GM19438 (cell line): ENCODE results near the gene SRPK2.
"Not testable (repeated sequence)": the region's sequence is repeated elsewhere in the genome, so short reads cannot be mapped to it uniquely, and the experiment has no call there.

Experiments used
- ATAC-seq: cut with Tn5 transposase; IDR thresholded peaks from one replicate; pipeline ENCODE4 v1.9.1; 2021; ENCODE audit warnings: low read depth; ENCODE audit not compliant: unreplicated experiment

The SRPK2 gene

DNA sequence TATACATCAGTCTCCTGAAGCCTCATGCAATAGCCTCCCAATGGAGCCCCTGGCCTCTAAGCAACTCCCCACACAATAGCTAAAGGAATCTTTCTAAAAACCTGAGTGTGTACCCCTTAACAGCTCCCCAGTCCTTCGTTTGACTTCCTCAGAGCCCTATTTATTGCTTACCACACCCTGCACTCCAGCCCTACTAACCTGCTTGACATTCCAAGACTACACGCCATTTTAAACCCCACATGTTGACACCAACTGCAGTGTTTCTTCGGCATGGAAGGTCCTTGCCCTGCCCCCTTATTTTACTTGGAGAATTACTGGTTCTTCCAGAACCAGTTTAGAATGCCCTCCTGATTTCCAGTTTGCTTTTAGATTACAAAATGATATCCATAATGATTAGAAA lies 10.8 kb downstream of the SRPK2 start:
- no peak for ATAC-seq

- ATAC-seq: no peak
Observed at GRCh38 chr7:105376908-105377533, 11.7 kb downstream of the SRPK2 start.

- no peak for ATAC-seq
Observed at GRCh38 chr7:105369944-105370343, 18.8 kb downstream of the SRPK2 start.

DNA sequence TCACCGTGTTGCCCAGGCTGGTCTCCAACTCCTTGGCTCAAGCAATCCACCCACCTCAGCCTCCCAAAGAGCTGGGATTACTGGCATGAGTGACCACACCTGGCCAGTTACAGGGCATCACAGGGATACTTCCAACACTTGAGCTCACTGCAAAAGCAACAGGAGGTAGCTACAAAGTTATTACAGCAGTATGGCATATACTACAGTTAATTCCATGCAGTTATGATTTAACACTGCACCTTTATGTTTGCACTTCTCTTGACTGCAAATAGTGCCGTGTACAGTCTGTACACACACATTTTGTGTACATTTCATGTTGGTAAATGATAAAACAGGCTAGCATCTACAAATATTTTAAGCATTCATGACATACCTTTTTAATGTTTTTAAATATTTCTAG lies 21.3 kb downstream of the SRPK2 start:
- no peak for ATAC-seq

DNA sequence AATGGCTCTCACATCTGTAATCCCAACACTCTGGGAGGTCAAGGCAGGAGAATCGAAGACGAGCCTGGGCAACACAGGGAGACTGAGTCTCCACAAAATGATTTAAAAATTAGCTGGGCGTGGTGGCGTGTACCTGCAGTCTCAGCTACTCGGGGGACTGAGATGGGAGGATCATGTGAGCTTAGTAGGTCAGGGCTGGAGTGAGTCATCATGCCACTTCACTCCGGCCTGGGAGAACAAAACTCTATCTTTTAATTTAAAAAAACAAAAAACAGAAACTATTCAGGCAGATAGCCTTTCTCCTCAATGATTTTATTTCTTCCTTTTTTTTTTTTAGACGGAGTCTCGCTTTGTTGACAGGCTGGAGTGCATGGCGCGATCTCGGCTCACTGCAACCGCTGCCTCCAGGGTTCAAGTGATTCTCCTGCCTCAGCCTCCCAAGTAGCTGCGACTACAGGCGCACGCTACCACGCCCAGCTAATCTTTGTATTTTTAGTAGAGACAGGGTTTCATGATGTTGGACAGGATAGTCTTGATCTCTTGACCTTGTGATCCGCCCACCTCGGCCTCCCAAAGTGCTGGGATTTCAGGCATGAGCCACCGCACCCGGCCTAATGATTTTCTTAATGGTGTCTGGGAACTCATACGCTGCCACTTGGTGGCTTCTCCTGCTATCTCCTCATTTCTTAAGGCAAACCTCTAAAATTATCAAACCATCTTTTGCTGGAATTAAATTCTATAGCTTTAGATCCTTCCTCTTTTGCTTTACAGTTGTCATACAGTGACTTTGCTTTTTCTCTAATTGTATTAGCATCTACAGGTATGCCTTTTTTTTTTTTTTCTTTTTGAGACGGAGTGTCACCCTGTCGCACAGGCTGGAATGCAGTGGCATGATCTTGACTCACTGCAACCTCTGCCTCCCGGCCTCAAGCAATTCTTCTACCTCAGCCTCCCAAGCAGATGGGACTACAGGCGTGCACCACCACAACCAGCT lies 22.9 kb downstream of the SRPK2 start:
- no peak for ATAC-seq

DNA sequence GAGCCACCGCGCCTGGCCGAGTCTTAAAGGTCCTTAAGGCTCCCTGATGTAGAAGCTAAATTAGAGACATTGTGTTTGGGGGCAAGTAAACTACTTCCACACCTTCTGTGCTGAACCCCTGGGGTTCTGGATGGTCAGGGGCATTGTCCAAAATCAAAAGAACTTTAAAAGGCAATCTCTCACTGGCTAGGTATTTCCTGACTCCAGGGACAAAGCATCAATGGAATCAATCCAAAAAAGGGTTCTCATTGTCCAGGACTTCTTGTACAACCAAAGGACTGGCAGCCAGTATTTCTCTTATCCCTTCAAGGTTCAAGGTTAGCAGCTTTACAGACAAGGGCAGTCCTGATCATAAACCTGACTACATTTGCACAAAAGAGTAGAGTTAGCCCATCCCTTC lies 24.0 kb downstream of the SRPK2 start:
- no peak for ATAC-seq

GRCh38 chr7:105363657-105364056 lies 25.1 kb downstream of the SRPK2 start:
- not testable (repeated sequence) for ATAC-seq

DNA sequence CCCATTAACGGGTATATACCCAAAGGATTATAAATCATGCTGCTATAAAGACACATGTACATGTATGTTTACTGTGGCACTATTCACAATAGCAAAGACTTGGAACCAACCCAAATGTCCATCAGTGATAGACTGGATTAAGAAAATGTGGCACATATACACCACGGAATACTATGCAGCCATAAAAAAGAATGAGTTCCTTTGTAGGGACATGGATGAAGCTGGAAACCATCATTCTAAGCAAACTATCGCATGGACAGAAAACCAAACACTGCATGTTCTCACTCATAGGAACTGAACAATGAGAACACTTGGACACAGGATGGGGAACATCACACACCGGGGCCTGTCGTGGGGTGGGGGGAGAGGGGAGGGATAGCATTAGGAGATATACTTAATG lies 26.0 kb downstream of the SRPK2 start:
- ATAC-seq: not testable (repeated sequence)

DNA sequence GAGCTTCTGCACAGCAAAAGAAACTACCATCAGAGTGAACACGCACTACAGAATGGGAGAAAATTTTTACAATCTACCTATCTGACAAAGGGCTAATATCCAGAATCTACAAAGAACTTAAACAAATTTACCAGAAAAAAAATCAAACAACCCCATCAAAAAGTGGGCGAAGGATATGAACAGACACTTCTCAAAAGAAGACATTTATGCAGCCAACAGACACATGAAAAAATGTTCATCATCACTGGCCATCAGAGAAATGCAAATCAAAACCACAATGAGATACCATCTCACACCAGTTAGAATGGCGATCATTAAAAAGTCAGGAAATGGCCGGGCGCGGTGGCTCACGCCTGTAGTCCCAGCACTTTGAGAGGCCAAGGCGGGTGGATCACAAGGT lies 26.7 kb downstream of the SRPK2 start:
- ATAC-seq: not testable (repeated sequence)

DNA sequence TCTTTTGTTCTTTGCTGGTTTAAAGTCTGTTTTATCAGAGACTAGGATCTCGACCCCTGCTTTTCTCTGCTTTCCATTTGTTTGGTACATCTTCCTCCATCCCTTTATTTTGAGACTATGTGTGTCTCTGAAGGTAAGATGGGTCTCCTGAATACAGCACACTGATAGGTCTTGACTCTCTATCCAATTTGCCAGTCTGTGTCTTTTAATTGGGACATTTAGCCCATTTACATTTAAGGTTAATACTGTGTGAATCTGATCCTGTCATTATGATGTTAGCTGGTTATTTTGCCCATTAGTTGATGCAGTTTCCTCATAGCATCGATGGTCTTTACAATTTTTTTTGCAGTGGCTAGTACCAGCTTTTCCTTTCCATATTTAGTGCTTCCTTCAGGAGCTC lies 28.6 kb downstream of the SRPK2 start:
- not testable (repeated sequence) for ATAC-seq

GRCh38 chr7:105355701-105356100 lies 33.0 kb downstream of the SRPK2 start:
- no peak for ATAC-seq

DNA sequence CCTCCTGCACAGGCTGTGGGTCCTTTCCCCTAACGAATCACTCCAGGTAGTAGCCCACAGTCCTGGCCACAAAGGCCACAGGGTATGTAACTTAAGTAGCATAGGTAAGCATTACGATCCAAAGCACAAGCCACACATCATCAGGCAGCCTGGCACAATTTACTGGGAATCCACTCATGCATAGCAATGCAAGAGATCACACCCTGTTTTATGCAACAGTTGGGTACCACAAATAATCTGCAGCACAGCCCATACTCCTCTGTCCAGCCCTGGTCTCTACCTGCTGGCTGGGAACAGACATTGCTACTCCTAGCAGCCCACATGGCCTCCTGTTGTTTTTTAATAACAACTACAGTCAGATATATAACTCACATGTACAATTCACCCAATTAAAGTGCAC lies 34.3 kb downstream of the SRPK2 start:
- no peak for ATAC-seq

GRCh38 chr7:105353752-105354328 lies 34.9 kb downstream of the SRPK2 start:
- ATAC-seq: peak; percentile 46

DNA sequence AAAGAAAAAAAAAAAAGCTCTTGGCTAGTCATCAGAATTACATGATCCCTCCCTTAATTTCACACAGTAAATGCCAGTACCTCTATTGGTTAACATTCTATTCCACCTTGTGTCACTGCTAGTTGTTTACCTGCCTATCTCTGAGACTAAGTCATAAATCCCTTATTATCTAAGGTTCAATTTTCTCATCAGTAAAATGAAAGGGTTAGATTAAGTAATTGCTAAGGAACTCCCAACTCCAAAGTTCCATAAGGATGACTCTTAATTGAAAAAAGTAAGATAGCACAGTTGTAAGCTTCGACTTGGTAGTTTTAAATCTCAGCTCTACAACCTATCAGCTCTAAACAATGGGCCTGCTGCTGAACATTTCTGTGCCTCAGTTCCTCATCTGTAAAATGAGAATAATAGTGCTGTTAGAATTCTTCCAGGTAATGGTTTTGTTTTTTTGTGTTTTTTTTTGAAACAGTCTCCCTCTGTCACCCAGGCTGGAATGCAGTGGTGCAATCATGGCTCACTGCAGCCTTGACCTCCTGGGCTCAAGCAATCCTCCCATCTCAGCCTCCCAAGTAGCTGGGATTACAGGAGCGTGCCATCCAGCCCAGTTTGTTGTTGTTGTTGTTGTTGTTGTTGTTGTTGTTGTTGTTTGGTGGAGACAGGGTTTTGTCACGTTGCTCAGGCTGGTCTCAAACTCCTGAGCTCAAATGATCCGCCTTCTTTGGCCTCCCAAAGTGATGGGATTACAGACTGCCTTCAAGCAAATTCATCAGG lies 35.6 kb downstream of the SRPK2 start:
- ATAC-seq: no peak

DNA sequence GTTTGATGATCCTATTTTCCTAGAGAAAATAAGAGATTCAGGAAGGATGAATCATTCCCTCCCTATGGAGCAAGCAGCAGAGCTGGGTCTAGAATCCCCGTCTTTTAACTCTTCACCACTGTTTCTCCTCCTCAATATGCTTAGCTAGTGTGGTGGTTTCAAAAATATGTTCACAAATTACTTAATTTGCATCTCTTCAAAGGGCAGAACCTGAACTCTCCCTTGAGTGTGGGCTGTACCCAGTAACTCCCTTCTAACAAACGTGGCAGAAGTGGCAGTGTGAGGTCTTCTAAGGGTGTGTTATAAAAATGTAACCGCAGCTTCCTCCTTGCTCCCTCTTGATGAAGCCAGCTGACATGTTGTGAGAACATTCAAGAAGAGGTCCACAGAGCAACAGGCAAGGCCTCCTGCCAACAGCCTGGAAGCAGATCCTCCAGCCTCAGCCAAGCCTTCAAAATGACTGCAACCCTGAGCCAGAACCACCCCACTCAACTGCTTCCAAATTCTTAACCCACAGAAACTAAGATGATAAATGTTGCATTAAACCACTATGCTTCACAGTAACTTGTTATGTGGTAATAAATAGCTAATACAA lies 36.6 kb downstream of the SRPK2 start:
- peak; percentile 86 for ATAC-seq

GRCh38 chr7:105350906-105351305 lies 37.8 kb downstream of the SRPK2 start:
- ATAC-seq: no peak

DNA sequence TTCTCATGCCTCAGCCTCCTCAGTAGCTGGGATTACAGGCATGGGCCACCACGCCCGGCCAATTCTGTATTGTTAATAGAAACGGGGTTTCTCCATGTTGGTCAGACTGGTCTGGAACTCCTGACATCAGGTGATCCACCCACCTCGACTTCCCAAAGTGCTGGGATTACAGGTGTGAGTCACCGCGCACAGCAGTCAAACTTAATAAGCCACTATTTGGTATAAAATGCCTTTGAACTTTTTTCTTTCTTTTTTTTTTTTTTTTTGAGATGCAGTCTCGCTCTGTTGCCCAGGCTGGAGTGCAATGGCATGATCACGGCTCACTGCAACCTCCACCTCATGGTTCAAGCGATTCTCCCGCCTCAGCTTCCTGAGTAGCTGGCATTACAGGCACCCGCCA lies 40.5 kb downstream of the SRPK2 start:
- ATAC-seq: not testable (repeated sequence)

DNA sequence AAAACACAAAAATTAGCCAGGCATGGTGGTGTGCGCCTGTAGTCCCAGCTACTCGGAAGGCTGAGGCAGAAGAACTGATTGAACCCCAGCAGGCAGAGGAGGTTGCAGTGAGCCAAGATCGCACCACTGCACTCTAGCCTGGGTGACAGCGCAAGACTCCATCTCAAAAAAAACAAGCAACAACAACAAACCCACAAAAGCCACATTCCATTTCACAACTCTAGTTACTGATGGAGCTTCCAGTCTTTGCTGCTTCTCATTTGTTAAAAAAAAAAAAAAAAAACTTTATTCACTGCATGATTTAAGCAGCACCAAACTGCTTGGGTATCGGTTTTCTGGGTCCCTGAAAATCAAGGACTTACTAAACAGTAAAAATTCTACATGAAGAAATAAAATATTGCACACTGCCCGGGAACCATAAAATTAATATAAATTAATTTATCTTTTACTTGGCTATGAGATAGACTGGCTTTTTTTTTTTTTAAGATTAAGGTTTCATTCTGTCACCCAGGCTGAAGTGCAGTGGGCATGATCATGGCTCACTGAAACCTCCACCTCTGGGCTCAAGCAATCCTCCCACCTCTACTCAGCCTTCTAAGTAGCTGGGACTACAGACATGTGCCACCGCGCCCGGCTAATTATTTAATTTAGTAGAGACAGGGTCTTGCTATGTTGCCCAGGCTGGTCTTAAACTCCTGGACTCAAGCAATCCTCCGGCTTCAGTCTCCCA lies 42.0 kb downstream of the SRPK2 start:
- ATAC-seq: no peak

DNA sequence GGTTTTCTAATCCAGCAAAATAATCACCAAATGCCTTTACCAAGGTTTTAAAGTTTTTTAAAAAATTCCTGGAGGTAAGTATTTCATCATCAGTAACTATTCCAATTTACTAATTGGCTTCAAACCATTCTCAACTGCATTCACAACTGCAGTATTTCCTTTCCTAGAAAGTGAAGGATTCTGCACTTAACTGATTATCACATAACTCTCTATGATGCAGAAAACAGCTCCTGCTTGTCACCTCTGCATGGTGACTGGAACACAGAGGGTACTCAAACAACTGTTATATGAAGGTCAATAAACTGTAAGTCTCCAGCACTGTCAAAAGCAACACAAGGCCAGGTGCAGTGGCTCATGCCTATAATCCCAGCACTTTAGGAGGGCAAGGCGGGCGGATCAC lies 42.6 kb downstream of the SRPK2 start:
- ATAC-seq: no peak

DNA sequence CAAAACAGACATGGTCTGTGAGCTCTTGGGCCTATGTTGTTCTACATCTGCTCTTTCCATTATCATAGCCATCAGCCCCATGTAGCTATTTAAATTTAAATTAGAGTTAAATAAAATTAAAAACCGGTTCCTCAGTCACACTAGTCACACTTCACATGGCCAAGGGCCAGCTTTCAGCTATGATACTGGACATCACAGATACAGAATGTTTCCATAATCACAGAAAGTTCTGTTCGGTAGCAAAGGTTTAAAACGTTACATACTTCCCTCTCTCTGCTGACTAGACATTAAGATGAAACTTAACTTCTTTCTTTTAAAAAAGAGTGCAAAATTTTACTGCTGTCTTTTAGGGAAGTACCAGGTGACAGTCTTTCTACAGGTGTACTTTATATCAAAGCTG lies 43.0 kb downstream of the SRPK2 start:
- no peak for ATAC-seq
